ES-I3 (cell line): ENCODE results near the gene ETV6.

Experiments
- H3K36me3 ChIP-seq: 2 replicates; pipeline ENCODE4 v1.6.1; 2013; ENCODE audit warnings: mild to moderate bottlenecking, low read length, control low read depth, moderate library complexity; ENCODE audit not compliant: insufficient read depth
- H3K4me1 ChIP-seq: 2 replicates; pipeline ENCODE4 v1.6.1; 2013; ENCODE audit warnings: mild to moderate bottlenecking, control low read depth, low read length; ENCODE audit not compliant: insufficient read depth
- H3K9ac ChIP-seq: 2 replicates; pipeline ENCODE4 v1.6.1; 2013; ENCODE audit warnings: low read depth, mild to moderate bottlenecking, low read length, moderate library complexity
- H3K9me3 ChIP-seq: 2 replicates; pipeline ENCODE4 v1.6.1; 2013; ENCODE audit warnings: mild to moderate bottlenecking, low read length, moderate library complexity; ENCODE audit not compliant: control insufficient read depth, insufficient read depth

The ETV6 gene

DNA sequence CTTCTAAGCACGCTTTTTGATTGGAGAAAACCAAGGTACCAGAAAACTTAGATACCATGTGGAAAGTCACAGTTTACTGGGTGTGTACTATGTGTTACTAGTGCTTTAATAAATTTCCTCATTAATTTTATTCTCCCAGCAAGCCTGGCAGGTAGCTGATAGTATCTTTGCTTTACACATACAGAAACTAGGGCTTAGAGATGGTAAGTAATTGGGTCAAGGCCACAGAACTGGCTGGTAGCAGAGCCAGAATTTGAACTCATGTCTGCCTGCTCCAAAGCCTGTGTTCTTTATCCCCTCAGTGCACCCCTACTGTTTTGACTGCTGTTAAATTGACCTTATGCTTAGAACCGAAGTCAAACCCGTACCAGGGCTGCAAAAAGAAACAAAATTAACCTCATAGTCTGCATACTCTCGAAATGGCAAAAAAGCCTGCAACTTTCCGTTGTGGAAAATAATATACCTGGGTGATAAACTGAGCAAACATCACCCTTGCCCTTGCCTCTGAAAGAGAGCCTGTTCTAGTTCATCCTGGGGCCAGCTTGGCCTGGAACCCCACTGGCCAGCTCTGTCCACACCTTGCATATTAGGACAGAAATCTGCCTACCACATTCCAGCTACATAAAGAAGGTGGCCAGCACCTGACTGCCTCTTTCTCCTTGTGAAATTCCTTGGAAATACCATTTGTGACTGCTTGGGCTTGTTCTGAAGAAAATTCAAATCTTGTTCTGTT is 118.9 kb downstream of the ETV6 start:
- Histone ChIP-seq H3K36me3 (no peaks in the 10 kb centered on the region), H3K9ac (no peak overlapping the region), H3K4me1 (peaks cover 24% of the 10 kb centered on the region)

DNA sequence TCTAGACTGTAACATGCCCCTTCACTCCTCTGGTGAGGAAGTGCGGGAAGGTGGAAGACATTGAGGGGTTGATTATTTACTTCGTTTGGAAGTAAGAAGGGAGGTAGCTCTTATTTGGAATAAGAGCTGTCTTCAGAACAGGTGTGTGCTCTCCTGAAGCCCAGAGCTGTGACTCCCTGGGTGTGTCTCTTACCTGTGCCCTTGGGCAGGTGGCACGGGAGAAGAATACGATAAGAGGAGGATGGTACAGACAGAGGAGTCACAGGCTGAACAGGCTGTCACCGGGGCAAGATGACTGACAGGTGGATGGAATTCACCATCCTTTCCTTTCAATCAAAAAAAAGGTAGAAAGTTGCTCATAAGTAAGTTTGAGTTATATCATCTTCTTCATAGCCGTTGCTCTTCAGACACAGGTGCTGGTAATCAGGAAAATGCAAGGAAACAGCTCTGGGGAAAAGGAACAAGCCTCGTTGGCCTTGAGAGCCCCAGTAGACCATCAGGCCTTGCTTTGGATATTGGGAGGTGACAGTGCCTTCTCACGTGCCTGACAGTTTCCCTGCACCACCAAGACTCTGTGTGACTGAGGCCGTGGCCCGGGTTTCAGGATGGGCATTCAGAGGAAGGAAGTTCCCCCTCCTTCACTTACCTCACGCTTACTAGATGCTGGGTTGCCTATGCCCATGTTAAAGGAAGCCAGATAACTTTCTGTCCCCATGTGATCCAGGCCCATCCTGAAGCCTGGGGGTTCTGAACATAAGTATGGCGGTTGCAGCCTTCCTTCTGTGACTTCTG is 120.4 kb downstream of the ETV6 start:
- Histone ChIP-seq H3K36me3 (no peaks in the 10 kb centered on the region), H3K9me3 (no peaks in the 10 kb centered on the region), H3K4me1 (peaks cover 24% of the 10 kb centered on the region), H3K9ac (no peak overlapping the region)

More for the DNA sequence above, 118.9 kb downstream of the ETV6 start:
- H3K9me3 ChIP-seq = no peaks in the 10 kb centered on the region

DNA sequence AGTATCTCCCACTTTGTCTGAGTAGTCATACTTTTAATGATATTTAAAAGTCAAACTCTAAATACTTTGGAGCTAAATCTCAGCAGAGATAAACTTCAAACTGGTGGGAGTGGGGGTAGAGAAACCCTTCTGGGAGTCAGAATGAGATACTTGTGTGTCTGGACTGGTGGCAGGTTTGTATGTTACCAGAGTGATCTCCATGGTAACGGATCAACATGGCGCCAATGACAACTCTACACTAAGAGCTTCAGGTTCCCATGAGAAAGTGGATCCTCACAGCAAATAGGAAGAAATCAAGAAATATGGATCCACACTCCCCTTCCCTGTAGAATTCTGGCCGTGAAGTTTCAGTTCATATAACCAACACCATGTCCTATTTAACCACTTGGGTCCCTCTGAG is 121.9 kb downstream of the ETV6 start:
- Histone ChIP-seq H3K4me1 (peaks cover 24% of the 10 kb centered on the region; the same call in 1 of the 2 replicates), H3K9me3 (no peaks in the 10 kb centered on the region), H3K9ac (no peak overlapping the region), H3K36me3 (no peaks in the 10 kb centered on the region)

DNA sequence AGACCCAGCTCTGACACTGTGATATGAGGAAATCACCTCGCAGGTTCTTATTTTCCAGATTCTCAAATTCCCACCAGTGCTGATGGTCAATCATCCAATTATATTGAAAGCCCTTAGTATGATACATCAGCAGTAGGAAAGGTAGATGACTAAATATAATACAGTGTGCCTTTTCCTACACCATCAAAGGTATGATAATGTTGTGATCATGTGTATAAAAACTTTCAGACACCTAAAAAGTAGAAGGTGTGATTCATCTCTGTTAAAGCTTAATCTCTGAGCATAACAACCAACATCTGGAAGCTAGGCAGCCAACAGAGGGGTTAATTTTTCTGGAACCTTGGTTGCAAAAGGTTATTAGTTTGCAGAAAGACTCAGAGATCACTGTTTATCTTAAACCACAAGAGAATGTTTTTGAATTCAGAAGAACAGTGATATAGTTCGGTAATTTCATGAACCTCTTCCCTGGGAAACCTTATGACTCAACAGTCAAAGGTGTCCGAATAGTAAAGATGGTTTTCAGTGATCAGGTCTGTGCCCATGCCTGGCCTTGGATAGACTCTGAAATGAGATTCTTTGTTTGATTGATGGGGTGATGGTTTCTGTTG is 122.5 kb downstream of the ETV6 start:
- no peaks in the 10 kb centered on the region for H3K36me3 ChIP-seq
- no peaks in the 10 kb centered on the region for H3K9me3 ChIP-seq
- peaks cover 19% of the 10 kb centered on the region; the same call in 1 of the 2 replicates for H3K4me1 ChIP-seq
- no peak overlapping the region for H3K9ac ChIP-seq

DNA sequence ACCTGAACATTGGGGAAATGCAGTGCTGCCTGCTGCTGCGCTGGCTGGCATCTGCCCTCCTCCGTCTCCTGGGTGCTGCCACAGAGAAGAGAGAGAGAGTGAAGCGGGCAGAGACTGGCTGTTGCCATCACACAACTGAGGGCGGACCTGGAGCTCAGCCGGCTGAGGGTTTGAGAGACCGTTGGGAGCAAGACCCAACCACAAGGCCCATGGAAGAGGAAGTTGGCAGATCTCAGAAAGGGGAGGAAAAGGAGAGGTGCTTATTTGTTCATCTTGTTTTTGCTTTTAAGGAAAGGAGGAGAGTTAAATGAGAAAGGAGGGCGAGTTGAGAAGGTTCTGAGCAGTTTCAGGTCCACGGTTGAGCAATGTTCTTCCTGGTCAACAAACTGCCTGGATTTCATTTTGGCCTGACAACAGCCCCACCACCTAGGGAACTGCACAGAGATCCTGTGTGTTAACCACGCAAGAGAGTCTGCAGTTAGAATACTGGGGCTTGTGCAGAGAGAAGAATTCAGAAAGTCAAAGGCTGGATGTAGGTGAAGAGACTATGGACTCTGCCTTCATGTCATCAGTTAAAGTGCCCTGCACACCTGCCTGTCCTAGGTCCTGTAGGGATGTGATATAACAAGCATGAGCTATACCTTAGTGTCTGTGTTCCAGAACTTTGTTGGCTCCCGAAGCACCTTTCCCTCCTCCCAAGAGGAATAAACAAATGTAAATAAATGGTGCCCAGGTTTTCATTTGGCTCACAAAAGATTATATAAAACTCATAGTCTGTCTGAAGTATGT is 124.6 kb downstream of the ETV6 start:
- Histone ChIP-seq H3K9me3 (no peaks in the 10 kb centered on the region), H3K36me3 (no peaks in the 10 kb centered on the region; the same call in 1 of the 2 replicates), H3K9ac (no peak overlapping the region), H3K4me1 (peaks cover 12% of the 10 kb centered on the region)

DNA sequence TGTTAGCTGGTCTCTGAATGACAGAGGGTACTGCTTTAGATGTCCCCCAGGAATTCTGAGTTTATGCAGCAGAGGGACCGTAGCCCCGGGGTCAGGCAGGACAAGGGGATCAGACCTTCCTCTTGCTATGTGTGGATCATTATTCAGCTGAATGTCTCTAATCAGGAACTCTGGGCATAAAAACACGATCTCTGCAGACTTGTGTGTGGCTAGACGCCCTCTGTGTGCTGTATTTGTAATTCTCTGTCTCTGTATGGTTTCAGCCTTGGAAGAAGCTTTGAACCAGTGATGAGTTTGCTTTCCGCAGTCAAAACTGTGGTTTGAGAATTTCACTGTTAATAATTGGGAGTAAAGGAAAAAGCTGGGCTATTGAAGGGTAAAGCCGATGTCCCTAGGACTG is 125.3 kb downstream of the ETV6 start:
- Histone ChIP-seq H3K36me3 (no peaks in the 10 kb centered on the region; the same call in 1 of the 2 replicates), H3K9me3 (no peaks in the 10 kb centered on the region), H3K9ac (no peak overlapping the region), H3K4me1 (peaks cover 12% of the 10 kb centered on the region)

DNA sequence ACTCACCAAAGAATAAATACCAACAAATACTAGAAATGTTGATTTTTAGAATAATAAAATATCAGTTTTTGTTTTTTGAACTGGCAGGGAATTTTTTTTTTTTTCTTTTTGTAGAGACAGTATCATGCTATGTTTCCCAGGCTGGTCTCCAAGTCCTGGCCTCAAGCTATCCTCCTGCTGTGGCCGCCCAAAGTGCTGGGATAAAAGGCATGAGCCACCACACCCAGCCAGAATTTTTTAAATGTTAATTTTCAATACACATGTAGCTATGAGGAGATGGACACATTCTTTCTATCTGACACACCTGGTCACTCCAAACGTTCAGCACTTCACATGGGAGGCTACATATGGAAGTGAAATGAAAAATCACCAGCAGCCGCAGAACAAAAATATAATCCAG is 126.8 kb downstream of the ETV6 start:
- Histone ChIP-seq H3K9ac (no peak overlapping the region), H3K9me3 (no peaks in the 10 kb centered on the region), H3K4me1 (peaks cover 12% of the 10 kb centered on the region), H3K36me3 (no peaks in the 10 kb centered on the region; the same call in 1 of the 2 replicates)

DNA sequence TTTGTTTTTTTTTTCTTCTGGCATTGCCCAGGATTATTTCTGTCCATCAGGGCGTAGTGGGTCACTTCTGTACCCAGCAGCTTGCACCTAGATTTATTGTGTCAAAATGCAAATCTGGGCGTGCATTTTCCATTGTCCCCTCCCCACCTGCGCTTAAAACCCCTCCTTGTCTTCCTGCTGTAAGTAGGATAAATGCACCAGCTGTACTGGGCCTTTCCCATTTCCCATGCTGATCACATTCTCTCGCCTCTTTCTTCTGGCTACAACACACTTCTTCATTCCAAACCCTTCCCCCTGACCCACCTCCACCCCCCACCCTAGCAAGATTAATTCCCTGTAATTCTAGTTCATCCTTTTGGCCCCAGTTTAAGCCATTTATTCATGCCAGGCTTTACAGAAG is 128.0 kb downstream of the ETV6 start:
- H3K36me3 ChIP-seq = no peaks in the 10 kb centered on the region; the same call in 1 of the 2 replicates
- no peaks in the 10 kb centered on the region for H3K9me3 ChIP-seq
- peaks cover 12% of the 10 kb centered on the region for H3K4me1 ChIP-seq
- no peak overlapping the region for H3K9ac ChIP-seq

DNA sequence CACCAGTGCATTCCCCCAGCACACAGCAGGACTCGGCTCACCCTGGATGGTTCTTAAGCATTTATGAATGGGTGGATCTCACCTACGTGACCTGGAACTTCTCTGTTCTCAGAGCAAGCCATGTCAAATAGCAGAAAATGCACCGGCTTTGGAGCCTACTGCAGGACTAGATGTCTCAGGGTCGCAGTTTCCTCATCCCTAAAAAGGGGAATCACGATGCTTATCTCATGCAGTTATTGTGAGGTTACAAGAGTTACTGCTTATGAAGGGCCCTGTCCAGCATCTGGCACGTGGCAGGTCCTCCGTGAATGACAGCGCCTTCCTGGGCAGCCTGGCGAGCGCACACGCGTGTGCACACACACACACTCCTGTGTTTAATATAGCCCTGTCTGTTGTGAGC is 128.5 kb downstream of the ETV6 start:
- H3K9ac ChIP-seq = no peak overlapping the region
- H3K36me3 ChIP-seq = no peaks in the 10 kb centered on the region; the same call in 1 of the 2 replicates
- H3K9me3 ChIP-seq = no peaks in the 10 kb centered on the region
- peaks cover 12% of the 10 kb centered on the region for H3K4me1 ChIP-seq

DNA sequence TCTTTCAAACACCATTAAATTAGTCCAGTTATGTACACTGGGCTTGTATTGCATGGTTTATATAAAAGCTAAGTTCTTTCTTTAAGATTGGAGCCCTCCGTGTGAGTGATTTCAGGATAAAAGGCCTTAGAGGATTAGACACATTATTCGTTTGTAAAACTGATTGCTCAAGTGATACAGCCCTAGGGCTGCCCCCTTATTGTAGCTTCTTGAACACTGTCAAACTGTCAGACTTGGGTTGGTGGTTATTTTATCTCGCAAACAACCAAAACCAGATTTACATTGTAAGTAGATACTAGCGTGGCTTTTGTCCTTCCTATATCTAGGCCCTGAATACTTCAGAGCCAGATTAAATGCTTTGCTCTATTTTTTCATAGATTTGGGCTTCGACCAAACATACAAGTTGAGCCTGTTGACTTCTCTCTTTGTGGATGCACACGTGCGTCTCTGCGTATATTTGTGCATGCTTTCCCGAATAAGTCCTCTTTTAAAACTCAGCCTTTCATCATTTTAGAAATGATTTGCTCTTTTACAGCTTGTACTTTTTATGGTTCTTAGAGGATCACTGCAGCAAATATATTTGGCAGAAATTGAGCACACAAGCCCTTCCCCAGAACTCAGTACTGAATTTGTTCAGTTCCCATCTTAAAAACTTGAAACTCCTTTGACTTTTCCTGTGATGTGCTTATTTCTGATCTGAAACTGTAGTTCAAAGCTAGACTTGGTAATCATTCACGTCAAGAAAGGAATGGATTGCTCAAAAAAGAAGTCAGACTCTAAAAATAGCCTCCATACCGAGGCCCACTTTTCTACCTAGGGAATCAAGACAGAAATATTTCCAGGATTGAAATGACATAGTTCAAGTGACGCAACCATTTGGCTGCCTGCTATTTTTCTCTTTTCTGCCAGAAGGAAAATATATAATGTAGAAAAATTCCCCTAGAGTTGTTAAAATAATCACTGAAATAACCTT is 129.5 kb downstream of the ETV6 start:
- Histone ChIP-seq H3K36me3 (no peaks in the 10 kb centered on the region; the same call in 1 of the 2 replicates), H3K4me1 (peaks cover 12% of the 10 kb centered on the region), H3K9ac (no peak overlapping the region), H3K9me3 (no peaks in the 10 kb centered on the region)

DNA sequence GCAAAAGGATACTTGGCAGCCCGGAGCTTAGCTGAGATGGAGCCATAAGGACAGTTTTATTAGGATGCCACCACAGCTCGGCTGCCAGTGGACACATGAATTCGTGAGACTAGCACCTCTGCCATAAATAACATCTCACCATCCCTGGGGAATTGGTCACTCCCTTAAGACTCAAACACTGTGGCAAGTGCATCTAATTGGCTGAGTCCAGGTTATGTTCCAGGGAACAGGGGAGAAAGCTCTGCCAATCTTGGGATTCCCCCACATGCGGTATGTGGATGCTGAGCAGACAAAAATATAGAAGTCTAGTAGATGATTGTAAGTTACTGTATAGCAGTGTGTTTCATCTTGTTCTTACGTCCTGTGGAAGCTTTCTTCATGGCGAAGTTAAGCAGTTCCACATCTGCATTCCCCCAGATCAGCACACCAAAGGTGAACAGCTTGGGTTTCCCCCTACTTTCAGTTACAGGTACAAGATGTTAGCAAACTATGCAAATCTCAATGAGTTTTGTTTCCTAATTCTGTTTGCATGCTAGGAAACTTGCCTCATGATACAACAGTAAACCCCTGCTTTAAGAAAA is 131.1 kb downstream of the ETV6 start:
- no peaks in the 10 kb centered on the region for H3K9me3 ChIP-seq
- H3K4me1 ChIP-seq = peaks cover 10% of the 10 kb centered on the region
- H3K36me3 ChIP-seq = no peaks in the 10 kb centered on the region; the same call in 1 of the 2 replicates
- H3K9ac ChIP-seq = no peak overlapping the region

DNA sequence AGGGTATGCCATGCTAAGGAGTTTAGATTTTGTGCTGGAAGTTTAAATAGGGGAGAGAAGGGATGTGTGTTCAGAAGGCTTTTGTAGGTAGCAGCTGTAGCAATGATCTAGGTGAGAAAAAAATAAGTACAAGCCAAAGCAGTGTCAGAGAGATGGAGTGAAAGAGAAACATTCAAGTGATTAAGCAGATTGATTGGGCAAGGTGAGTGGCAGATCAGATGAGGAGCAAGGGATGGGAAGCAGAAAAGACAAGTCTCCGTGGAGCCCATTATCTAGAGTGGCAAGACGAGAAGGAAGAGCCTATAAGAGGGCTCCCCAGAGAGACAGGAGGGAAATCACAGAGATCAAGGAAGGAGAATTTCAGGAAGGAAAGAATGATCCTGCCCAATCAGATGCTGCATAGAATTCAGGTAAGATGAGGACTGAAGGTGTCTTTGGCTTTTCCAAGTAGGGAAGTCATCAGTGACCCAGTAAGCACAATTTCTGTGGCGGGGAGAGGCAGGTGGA is 133.5 kb downstream of the ETV6 start:
- H3K4me1 ChIP-seq = peaks cover 3% of the 10 kb centered on the region; the same call in 1 of the 2 replicates
- H3K36me3 ChIP-seq = no peaks in the 10 kb centered on the region
- no peak overlapping the region for H3K9ac ChIP-seq
- H3K9me3 ChIP-seq = no peaks in the 10 kb centered on the region

DNA sequence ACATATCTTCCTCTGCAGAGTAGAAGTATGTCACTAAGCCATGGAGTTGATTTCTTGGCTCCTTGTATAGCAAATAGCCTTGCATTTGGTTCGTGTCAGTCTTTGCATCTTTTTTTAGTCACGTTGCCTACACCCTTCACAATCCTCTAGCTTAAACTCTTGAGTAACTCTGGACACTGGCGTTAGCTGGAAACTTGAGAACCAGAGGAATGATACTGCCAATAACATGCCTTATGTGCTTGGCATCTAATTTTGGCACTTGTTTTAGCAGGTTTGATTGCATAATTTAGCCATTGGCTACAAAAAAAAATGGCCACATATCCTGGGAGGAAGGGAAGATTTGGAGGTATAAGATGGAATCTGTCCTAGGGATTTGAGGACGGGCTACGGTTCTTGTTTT is 136.2 kb downstream of the ETV6 start:
- no peak overlapping the region for H3K9ac ChIP-seq
- peaks cover 4% of the 10 kb centered on the region; the same call in 1 of the 2 replicates for H3K4me1 ChIP-seq
- no peaks in the 10 kb centered on the region for H3K36me3 ChIP-seq
- no peaks in the 10 kb centered on the region for H3K9me3 ChIP-seq
